ENCODE data around the gene DNAJA3.

DNA sequence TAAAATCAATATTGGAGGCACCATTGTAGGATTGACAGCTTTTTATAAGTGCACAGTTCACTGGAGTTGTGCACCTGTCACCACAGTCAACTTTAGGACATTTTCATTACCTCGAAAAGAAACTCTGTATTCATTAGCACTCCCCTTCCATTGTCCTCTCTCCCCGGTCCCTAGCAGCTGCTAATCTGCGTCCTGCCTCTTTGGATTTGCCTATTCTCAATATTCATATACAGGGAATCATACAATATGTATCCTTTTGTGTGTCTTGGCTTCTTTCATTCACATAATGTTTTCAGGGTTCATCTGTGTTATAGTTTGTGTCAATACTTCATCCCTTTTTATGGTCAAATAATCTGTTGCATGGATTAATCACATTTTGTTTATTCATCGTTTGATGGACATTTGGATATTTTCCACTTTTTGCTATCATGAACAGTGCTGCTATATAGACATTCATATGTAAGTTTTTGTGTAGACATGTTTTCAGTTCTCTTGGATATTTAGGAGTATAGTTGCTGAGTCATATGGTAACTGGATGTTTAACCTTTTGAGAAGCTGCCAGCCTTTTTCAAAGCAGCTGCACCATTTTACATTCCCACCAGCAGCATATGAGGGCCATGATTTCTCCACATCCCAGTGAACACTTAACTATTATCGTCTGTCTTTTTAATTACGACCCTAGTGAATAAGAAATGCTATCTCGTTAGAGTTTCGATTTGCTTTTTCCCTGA, 9.8 kb downstream of the DNAJA3 start:
- TF ChIP-seq, protein P1, sequence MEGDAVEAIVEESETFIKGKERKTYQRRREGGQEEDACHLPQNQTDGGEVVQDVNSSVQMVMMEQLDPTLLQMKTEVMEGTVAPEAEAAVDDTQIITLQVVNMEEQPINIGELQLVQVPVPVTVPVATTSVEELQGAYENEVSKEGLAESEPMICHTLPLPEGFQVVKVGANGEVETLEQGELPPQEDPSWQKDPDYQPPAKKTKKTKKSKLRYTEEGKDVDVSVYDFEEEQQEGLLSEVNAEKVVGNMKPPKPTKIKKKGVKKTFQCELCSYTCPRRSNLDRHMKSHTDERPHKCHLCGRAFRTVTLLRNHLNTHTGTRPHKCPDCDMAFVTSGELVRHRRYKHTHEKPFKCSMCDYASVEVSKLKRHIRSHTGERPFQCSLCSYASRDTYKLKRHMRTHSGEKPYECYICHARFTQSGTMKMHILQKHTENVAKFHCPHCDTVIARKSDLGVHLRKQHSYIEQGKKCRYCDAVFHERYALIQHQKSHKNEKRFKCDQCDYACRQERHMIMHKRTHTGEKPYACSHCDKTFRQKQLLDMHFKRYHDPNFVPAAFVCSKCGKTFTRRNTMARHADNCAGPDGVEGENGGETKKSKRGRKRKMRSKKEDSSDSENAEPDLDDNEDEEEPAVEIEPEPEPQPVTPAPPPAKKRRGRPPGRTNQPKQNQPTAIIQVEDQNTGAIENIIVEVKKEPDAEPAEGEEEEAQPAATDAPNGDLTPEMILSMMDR (IDR thresholded peaks at IDR 0.05), result no peak
- no peak for TF ChIP-seq POLR2A (IDR thresholded peaks at IDR 0.05)

Data from right lobe of liver (tissue), 4 donors.